ENCODE measurements around the gene PYHIN1. TPM values are rescaled to one million over a fixed set of nuclear protein-coding genes. Genes with fewer than 3 reads are reported as not detected.

PYHIN1 gene
- total RNA-seq, 1 experiment from 2014 or later: not detected

DNA sequence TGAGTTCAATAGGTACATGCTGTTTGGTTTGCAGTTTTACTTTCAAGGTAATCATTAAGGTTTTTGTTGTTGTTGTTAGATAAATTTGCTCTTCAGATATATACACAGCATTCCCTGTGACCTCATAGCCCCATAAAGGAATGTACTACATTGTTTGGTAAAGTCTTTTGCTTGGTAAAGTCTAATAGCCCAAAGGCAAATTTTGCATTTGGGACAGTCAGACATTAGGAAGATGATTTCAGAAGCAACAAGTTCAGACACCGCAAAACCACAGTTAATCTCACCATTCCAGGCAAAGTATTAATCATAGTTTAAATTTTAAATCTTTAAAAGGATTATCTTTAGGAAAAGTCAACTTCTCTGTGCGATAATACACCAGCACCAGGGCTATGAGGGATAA, 32.6 kb upstream of the PYHIN1 start:
- H3K36me3 ChIP-seq (ENCODE audit: control insufficient read depth in 1 of 2, insufficient read depth in 2 of 2, low read length in 2 of 2): no peaks in the 10 kb centered on the region
- no peaks in the 10 kb centered on the region for H3K27me3 ChIP-seq (ENCODE audit: insufficient read depth, low read length)
- no peak for DNase-seq (ENCODE audit: low read depth, low spot score)
- H3K4me3 ChIP-seq (replicated peaks in 1 of 2; ENCODE audit: low read depth in 1 of 2, low read length in 2 of 2): no peak overlapping the region
- H3K4me1 ChIP-seq (ENCODE audit: control insufficient read depth in 1 of 2, insufficient read depth in 2 of 2, low read length in 2 of 2): no peaks in the 10 kb centered on the region
- TF ChIP-seq, protein P1, sequence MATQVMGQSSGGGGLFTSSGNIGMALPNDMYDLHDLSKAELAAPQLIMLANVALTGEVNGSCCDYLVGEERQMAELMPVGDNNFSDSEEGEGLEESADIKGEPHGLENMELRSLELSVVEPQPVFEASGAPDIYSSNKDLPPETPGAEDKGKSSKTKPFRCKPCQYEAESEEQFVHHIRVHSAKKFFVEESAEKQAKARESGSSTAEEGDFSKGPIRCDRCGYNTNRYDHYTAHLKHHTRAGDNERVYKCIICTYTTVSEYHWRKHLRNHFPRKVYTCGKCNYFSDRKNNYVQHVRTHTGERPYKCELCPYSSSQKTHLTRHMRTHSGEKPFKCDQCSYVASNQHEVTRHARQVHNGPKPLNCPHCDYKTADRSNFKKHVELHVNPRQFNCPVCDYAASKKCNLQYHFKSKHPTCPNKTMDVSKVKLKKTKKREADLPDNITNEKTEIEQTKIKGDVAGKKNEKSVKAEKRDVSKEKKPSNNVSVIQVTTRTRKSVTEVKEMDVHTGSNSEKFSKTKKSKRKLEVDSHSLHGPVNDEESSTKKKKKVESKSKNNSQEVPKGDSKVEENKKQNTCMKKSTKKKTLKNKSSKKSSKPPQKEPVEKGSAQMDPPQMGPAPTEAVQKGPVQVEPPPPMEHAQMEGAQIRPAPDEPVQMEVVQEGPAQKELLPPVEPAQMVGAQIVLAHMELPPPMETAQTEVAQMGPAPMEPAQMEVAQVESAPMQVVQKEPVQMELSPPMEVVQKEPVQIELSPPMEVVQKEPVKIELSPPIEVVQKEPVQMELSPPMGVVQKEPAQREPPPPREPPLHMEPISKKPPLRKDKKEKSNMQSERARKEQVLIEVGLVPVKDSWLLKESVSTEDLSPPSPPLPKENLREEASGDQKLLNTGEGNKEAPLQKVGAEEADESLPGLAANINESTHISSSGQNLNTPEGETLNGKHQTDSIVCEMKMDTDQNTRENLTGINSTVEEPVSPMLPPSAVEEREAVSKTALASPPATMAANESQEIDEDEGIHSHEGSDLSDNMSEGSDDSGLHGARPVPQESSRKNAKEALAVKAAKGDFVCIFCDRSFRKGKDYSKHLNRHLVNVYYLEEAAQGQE (IDR thresholded peaks at IDR 0.05; ENCODE audit: low read depth): no peak
- no peak for TF ChIP-seq EGR1 (IDR thresholded peaks at IDR 0.05; ENCODE audit: low read depth)
- TF ChIP-seq, protein P2, sequence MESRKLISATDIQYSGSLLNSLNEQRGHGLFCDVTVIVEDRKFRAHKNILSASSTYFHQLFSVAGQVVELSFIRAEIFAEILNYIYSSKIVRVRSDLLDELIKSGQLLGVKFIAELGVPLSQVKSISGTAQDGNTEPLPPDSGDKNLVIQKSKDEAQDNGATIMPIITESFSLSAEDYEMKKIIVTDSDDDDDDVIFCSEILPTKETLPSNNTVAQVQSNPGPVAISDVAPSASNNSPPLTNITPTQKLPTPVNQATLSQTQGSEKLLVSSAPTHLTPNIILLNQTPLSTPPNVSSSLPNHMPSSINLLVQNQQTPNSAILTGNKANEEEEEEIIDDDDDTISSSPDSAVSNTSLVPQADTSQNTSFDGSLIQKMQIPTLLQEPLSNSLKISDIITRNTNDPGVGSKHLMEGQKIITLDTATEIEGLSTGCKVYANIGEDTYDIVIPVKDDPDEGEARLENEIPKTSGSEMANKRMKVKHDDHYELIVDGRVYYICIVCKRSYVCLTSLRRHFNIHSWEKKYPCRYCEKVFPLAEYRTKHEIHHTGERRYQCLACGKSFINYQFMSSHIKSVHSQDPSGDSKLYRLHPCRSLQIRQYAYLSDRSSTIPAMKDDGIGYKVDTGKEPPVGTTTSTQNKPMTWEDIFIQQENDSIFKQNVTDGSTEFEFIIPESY (IDR thresholded peaks at IDR 0.05; ENCODE audit: extremely low read depth, insufficient replicate concordance, low read length): no peak
- TF ChIP-seq ZFX (IDR thresholded peaks at IDR 0.05): no peak
- no peaks in the 10 kb centered on the region for H3K79me2 ChIP-seq (ENCODE audit: insufficient read depth, low read length)
- H3K9me2 ChIP-seq (ENCODE audit: insufficient read depth): no peaks in the 10 kb centered on the region
- H4K20me1 ChIP-seq (ENCODE audit: insufficient read depth): no peaks in the 10 kb centered on the region
- ChIA-PET POLR2A (no interaction called here), RAD21 (ENCODE audit: low non-redundant PET in 1 of 2, low total read pairs in 2 of 2, uncharacterized antibody in 2 of 2, unreplicated experiment in 2 of 2) (no interaction called here), CTCF (no interaction called here)
- ATAC-seq: no peak
- no TSS peak for BruUV-seq (replicated peaks)
- H3K9me3 ChIP-seq (ENCODE audit: control insufficient read depth in 1 of 2, insufficient read depth in 1 of 2, low read depth in 1 of 2, low read length in 2 of 2): no peaks in the 10 kb centered on the region
- intact Hi-C loops (cut with micrococcal nuclease): no loop called here
- H3K9ac ChIP-seq (ENCODE audit: low read length): no peak overlapping the region
- no peak overlapping the region for H3K27ac ChIP-seq (ENCODE audit: low read depth, low read length)
- no peak overlapping the region for H3K4me2 ChIP-seq (ENCODE audit: low read length)
- no peak overlapping the region for H2AFZ ChIP-seq (ENCODE audit: low read depth, low read length, poor library complexity, severe bottlenecking)
